ENCODE results near the gene CALD1. TPM values are rescaled to one million over a fixed set of nuclear protein-coding genes. Genes with fewer than 3 reads are reported as not detected.
A peak's percentile ranks its signal among the peaks of the same experiment; 100 is the strongest.

Gene CALD1
- total RNA-seq, 1 experiment from 2014 or later = 47.9 TPM

GRCh38 chr7:134755422-134756022 lies 23.9 kb upstream of the CALD1 start:
- no peaks in the 10 kb centered on the region for H3K36me3 ChIP-seq (ENCODE audit: insufficient read depth, low read length, poor library complexity, severe bottlenecking)
- no peaks in the 10 kb centered on the region for H3K27me3 ChIP-seq (replicated peaks; ENCODE audit: insufficient read depth, low read depth, low read length, poor library complexity)
- ChIA-PET CTCF (interaction anchor here (0.9 kb wide), 1 partner anchor 9 kb away, joined by 3 read pairs; no protein-coding TSS in a partner anchor), POLR2A (ENCODE audit: low non-redundant PET) (no interaction called here)
- no peaks in the 10 kb centered on the region for H3K9me3 ChIP-seq (ENCODE audit: low read depth, low read length, poor library complexity, severe bottlenecking)
- no TSS peak for BruUV-seq (replicated peaks)
- TF ChIP-seq CTCF (conservative IDR thresholded peaks at IDR 0.05; ENCODE audit: low read depth, low read length) (peak; percentile 63), EZH2 (IDR thresholded peaks at IDR 0.05; ENCODE audit: borderline replicate concordance, low read depth, low read length, poor library complexity, severe bottlenecking) (no peak)
- H3K27ac ChIP-seq (ENCODE audit: low read depth, low read length, poor library complexity, severe bottlenecking) = no peak overlapping the region
- intact Hi-C loops (cut with micrococcal nuclease; ENCODE audit: unreplicated experiment) = no loop called here
- H3K4me3 ChIP-seq (ENCODE audit: low read depth, low read length, poor library complexity, severe bottlenecking) = no peak overlapping the region
- H3K4me1 ChIP-seq (ENCODE audit: insufficient read depth, low read length, poor library complexity, severe bottlenecking) = peaks cover 5% of the 10 kb centered on the region
- no peak for DNase-seq (ENCODE audit: low spot score)

- BruUV-seq (replicated peaks) = no TSS peak
- TF ChIP-seq CTCF (conservative IDR thresholded peaks at IDR 0.05; ENCODE audit: low read depth, low read length) = no peak
- no peak for TF ChIP-seq EZH2 (IDR thresholded peaks at IDR 0.05; ENCODE audit: borderline replicate concordance, low read depth, low read length, poor library complexity, severe bottlenecking)
- intact Hi-C loops (cut with micrococcal nuclease; ENCODE audit: unreplicated experiment) = no loop called here
- H3K9me3 ChIP-seq (ENCODE audit: low read depth, low read length, poor library complexity, severe bottlenecking) = no peaks in the 10 kb centered on the region
- no peaks in the 10 kb centered on the region for H3K4me1 ChIP-seq (ENCODE audit: insufficient read depth, low read length, poor library complexity, severe bottlenecking)
- H3K27ac ChIP-seq (ENCODE audit: low read depth, low read length, poor library complexity, severe bottlenecking) = no peak overlapping the region
- no peaks in the 10 kb centered on the region for H3K27me3 ChIP-seq (replicated peaks; ENCODE audit: insufficient read depth, low read depth, low read length, poor library complexity)
- POLR2A ChIA-PET (ENCODE audit: low non-redundant PET) = no interaction called here
- CTCF ChIA-PET = no interaction called here
- H3K4me3 ChIP-seq (ENCODE audit: low read depth, low read length, poor library complexity, severe bottlenecking) = no peak overlapping the region
- DNase-seq (ENCODE audit: low spot score) = no peak
- no peaks in the 10 kb centered on the region for H3K36me3 ChIP-seq (ENCODE audit: insufficient read depth, low read length, poor library complexity, severe bottlenecking)
Observed at GRCh38 chr7:134757938-134758337, 21.5 kb upstream of the CALD1 start.

GRCh38 chr7:134758981-134759380 lies 20.5 kb upstream of the CALD1 start:
- ChIA-PET POLR2A (ENCODE audit: low non-redundant PET) (no interaction called here), CTCF (no interaction called here)
- no peaks in the 10 kb centered on the region for H3K9me3 ChIP-seq (ENCODE audit: low read depth, low read length, poor library complexity, severe bottlenecking)
- no peak for TF ChIP-seq CTCF (conservative IDR thresholded peaks at IDR 0.05; ENCODE audit: low read depth, low read length)
- TF ChIP-seq EZH2 (IDR thresholded peaks at IDR 0.05; ENCODE audit: borderline replicate concordance, low read depth, low read length, poor library complexity, severe bottlenecking) = no peak
- H3K27ac ChIP-seq (ENCODE audit: low read depth, low read length, poor library complexity, severe bottlenecking) = no peak overlapping the region
- no peaks in the 10 kb centered on the region for H3K36me3 ChIP-seq (ENCODE audit: insufficient read depth, low read length, poor library complexity, severe bottlenecking)
- DNase-seq (ENCODE audit: low spot score) = no peak
- H3K4me1 ChIP-seq (ENCODE audit: insufficient read depth, low read length, poor library complexity, severe bottlenecking) = no peaks in the 10 kb centered on the region
- intact Hi-C loops (cut with micrococcal nuclease; ENCODE audit: unreplicated experiment) = no loop called here
- H3K4me3 ChIP-seq (ENCODE audit: low read depth, low read length, poor library complexity, severe bottlenecking) = no peak overlapping the region
- no peaks in the 10 kb centered on the region for H3K27me3 ChIP-seq (replicated peaks; ENCODE audit: insufficient read depth, low read depth, low read length, poor library complexity)
- no TSS peak for BruUV-seq (replicated peaks)
